Measurements from ENCODE around the gene HS2ST1. TPM values are rescaled to one million over a fixed set of nuclear protein-coding genes. Genes with fewer than 3 reads are reported as not detected.
"Not testable (repeated sequence)": the region's sequence is repeated elsewhere in the genome, so short reads cannot be mapped to it uniquely, and the experiment has no call there.

HS2ST1 gene
- total and polyA plus RNA-seq, 2 experiments from 2014 or later: 6.7 to 17.1 TPM

DNA sequence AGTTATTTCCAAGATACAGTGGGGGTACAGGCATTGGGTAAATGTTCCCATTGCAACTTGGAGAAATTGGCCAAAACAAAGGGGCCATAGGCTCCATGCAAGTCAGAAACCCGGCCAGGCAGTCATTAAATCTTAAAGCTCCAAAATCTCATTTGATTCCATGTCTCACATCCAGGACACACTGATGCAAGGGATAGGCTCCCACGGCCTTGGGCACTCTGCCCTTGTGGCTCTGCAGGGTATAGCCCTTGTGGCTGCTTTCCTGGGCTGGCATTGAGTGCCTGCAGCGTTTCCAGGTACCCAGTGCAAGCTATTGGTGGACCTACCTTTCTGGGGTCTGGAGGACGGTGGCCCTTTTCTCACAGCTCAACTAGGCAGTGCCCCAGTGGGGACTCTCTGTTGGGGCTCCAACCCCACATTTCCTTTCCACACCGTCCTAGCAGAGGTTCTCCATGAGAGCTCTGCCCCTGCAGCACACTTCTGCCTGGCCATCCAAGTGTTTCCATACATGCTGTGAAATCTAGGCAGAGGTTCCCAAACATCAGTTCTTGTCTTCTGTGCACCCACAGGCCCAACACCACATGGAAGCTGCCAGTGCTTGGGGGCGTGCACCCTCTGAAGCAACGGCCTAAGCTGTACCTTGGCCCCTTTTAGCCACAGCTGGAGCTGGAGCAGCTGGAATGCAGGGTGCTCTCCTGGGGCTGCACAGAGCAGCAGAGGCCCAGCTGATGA lies 67.2 kb downstream of the HS2ST1 start:
- TF ChIP-seq EZH2 (IDR thresholded peaks at IDR 0.05; ENCODE audit: low read depth, unreplicated experiment): no peak

DNA sequence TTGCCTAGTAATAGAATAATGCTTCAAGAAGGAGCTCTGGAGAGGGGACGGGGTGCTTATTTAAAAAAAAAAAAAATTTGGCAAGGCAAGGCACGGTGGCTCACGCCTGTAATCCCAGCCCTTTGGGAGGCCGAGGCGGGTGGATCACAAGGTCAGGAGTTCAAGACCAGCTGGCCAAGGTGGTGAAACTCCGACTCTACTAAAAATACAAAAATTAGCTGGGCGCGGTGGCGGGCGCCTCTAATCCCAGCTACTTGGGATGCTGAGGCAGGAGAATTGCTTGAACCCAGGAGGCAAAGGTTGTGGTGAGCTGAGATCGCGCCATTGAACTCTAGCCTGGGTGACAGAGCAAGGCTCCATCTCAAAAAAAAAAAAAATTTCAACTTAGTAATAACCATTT lies 69.2 kb downstream of the HS2ST1 start:
- not testable (repeated sequence) for H3K4me2 ChIP-seq; H3K4me3 Mint-ChIP-seq; H4K20me1 ChIP-seq (replicated peaks; ENCODE audit: insufficient read depth); H3K9me2 ChIP-seq (ENCODE audit: insufficient read depth); H3K27me3 Mint-ChIP-seq (ENCODE audit: insufficient read depth, low read depth, poor library complexity); DNase-seq (ENCODE audit: low spot score); H3K36me3 Mint-ChIP-seq (ENCODE audit: low read depth); H2AFZ ChIP-seq; H3K27me3 ChIP-seq (ENCODE audit: insufficient read depth); H3K27ac ChIP-seq (ENCODE audit: low read depth); H3K4me3 ChIP-seq; H3K9me3 Mint-ChIP-seq; H3K36me3 ChIP-seq (ENCODE audit: insufficient read depth); ATAC-seq; H3K27ac Mint-ChIP-seq; H3K4me1 ChIP-seq (ENCODE audit: insufficient read depth); H3F3A ChIP-seq (replicated peaks; ENCODE audit: low read depth); H3K4me1 Mint-ChIP-seq
- peaks cover 50% of the 10 kb centered on the region for H3K79me2 ChIP-seq (replicated peaks; ENCODE audit: insufficient read depth)

More for the DNA sequence above, 67.2 kb downstream of the HS2ST1 start:
- no peak overlapping the region for H3K27ac Mint-ChIP-seq
- Histone ChIP-seq H3K4me1 (ENCODE audit: insufficient read depth) (0 out of 2 replicates have a peak, but pooled peaks cover 4% of the 10 kb centered on the region), H3K27ac (ENCODE audit: low read depth) (no peak overlapping the region), H3K79me2 (replicated peaks; ENCODE audit: insufficient read depth) (peaks cover 68% of the 10 kb centered on the region), H3F3A (replicated peaks; ENCODE audit: low read depth) (no peaks in the 10 kb centered on the region), H2AFZ (no peak overlapping the region), H3K9me2 (ENCODE audit: insufficient read depth) (peaks cover 5% of the 10 kb centered on the region; the same call in 1 of the 2 replicates), H4K20me1 (replicated peaks; ENCODE audit: insufficient read depth) (peaks cover 5% of the 10 kb centered on the region; the same call in 1 of the 2 replicates), H3K4me2 (no peak overlapping the region), H3K27me3 (ENCODE audit: insufficient read depth) (no peaks in the 10 kb centered on the region), H3K36me3 (ENCODE audit: insufficient read depth) (no peaks in the 10 kb centered on the region), H3K4me3 (no peak overlapping the region)
- no peak for DNase-seq (ENCODE audit: low spot score)
- H3K4me3 Mint-ChIP-seq: no peak overlapping the region
- H3K4me1 Mint-ChIP-seq: peaks cover 4% of the 10 kb centered on the region; the same call in 2 of the 3 replicates
- peaks cover 4% of the 10 kb centered on the region; the same call in 1 of the 3 replicates for H3K36me3 Mint-ChIP-seq (ENCODE audit: low read depth)
- no peaks in the 10 kb centered on the region; the same call in 2 of the 3 replicates for H3K9me3 Mint-ChIP-seq
- peaks cover 4% of the 10 kb centered on the region for H3K27me3 Mint-ChIP-seq (ENCODE audit: insufficient read depth, low read depth, poor library complexity)
- ATAC-seq: peak; percentile 61

- no peak for ATAC-seq
- TF ChIP-seq EZH2 (IDR thresholded peaks at IDR 0.05; ENCODE audit: low read depth, unreplicated experiment) (no peak), CTCF (conservative IDR thresholded peaks at IDR 0.05; ENCODE audit: low read depth in 2 of 2) (no peak), REST (IDR thresholded peaks at IDR 0.05; ENCODE audit: unreplicated experiment) (no peak), JUNB (IDR thresholded peaks at IDR 0.05; ENCODE audit: unreplicated experiment) (no peak), EZH2phosphoT487 (IDR thresholded peaks at IDR 0.05; ENCODE audit: unreplicated experiment) (no peak), POLR2AphosphoS5 (IDR thresholded peaks at IDR 0.05; ENCODE audit: low read depth) (no peak), ZNF331 (CRISPR knock-in tag; IDR thresholded peaks at IDR 0.05; ENCODE audit: low read depth) (no peak)
These were observed 73.0 kb downstream of the HS2ST1 start for GRCh38 chr1:86987446-86987845.

More at GRCh38 chr1:86987446-86987845, 73.0 kb downstream of the HS2ST1 start:
- H3K4me2 ChIP-seq: no peak overlapping the region
- no peak overlapping the region for H3K4me3 ChIP-seq
- no peaks in the 10 kb centered on the region for H3K36me3 ChIP-seq (ENCODE audit: insufficient read depth)
- DNase-seq (ENCODE audit: low spot score): no peak
- peaks cover 19% of the 10 kb centered on the region for H3K4me1 Mint-ChIP-seq
- peaks cover 10% of the 10 kb centered on the region for H3K4me1 ChIP-seq (ENCODE audit: insufficient read depth)
- H3K36me3 Mint-ChIP-seq (ENCODE audit: low read depth): peaks cover 4% of the 10 kb centered on the region; the same call in 2 of the 3 replicates
- no peak overlapping the region for H2AFZ ChIP-seq
- H3K9me3 Mint-ChIP-seq: no peaks in the 10 kb centered on the region
- H3K79me2 ChIP-seq (replicated peaks; ENCODE audit: insufficient read depth): peaks cover 56% of the 10 kb centered on the region
- no peak overlapping the region for H3K4me3 Mint-ChIP-seq
- no peaks in the 10 kb centered on the region for H3K27me3 ChIP-seq (ENCODE audit: insufficient read depth)
- peak overlapping the region; percentile 54; the same call in 1 of the 2 replicates for H3K27ac Mint-ChIP-seq
- H4K20me1 ChIP-seq (replicated peaks; ENCODE audit: insufficient read depth): peaks cover 5% of the 10 kb centered on the region
- H3K9me2 ChIP-seq (ENCODE audit: insufficient read depth): no peaks in the 10 kb centered on the region
- no peaks in the 10 kb centered on the region for H3F3A ChIP-seq (replicated peaks; ENCODE audit: low read depth)
- no peak overlapping the region for H3K27ac ChIP-seq (ENCODE audit: low read depth)
- peaks cover 5% of the 10 kb centered on the region for H3K27me3 Mint-ChIP-seq (ENCODE audit: insufficient read depth, low read depth, poor library complexity)
